Activated CD4-positive, alpha-beta T cell treated with anti-CD3 and anti-CD28 coated beads, Interleukin-10, Interleukin-2, amounts not matched to agents 100 ng/mL and 50 ng/mL, durations not matched to agents 16 hours and 8 hours (primary cell): ENCODE measurements around the gene ACER3.
A peak's percentile ranks its signal among the peaks of the same experiment; 100 is the strongest.
"Not testable (repeated sequence)": the region's sequence is repeated elsewhere in the genome, so short reads cannot be mapped to it uniquely, and the experiment has no call there.

Source experiments
- DNase-seq: peaks from one replicate; pipeline ENCODE4 v3.0.0-alpha.2; 2020

ACER3 gene

DNA sequence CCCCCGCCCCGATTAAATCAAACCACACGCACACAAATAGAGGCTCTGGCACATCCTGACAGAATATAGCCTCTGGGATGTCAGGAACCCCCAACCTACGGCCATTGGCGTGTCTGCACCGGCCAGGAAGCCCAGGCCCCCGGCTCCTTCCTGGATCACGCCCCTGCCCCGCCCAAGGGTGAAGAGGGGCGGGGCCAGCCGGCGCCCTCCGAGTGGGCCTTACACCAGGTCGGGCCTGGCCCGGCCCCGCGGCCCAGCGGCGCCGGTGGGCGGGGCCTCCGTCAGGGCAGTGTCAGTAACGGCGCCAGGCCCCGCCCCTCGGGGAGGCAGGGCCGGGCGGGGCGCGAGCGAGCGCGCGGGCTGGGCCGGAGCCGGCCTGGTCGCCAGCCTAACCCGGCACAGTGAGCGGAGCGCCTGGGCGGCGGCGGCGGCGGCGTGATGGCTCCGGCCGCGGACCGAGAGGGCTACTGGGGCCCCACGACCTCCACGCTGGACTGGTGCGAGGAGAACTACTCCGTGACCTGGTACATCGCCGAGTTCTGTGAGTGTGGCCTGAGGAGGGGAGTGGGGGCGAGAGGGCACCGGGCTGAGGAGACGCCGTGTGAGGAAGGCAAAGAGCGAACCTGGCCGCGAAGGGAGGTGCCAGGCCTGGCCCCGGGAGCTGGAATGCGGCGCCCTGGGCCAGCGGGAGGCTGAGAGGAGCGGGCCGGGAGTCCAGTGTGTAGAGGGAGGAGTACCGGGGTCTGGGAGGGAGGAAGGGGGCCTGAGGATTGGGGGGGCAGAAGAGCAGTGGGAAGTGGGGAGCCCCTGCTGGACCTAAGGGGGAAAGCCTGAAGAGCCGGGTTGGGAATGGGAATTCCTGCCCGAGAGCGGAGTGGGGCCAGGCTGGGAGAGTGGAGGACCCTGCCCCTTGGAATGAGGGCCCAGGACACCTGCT lies at the start of gene ACER3:
ACER3 (plus strand) TSS at position 380 of the 937 bp plus-strand sequence; CDS start at position 439, 59 bp downstream.
- peak; percentile 97 for DNase-seq

DNA sequence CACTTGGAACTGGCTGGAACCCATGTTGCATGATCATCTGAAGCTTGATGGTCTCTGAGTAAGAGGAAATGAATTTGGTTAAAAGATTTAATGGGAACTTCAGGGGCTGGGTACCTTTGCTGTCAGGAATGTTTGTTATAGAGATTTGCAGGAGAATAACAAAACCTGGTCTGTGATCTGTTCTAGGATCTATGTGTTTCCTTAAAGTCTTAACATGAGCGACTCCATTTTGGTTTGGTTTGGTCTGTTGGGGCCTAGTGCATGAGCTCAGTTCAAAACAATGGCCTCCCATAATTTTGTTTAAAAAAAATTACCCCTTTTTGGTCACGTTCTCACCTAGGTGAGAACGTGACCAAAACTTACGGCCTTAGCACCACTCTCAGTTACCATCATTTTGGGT lies 49.5 kb upstream of the ACER3 start:
- DNase-seq: no peak

- no peak for DNase-seq
These were observed 46.3 kb upstream of the ACER3 start for GRCh38 chr11:76814414-76814813.

DNA sequence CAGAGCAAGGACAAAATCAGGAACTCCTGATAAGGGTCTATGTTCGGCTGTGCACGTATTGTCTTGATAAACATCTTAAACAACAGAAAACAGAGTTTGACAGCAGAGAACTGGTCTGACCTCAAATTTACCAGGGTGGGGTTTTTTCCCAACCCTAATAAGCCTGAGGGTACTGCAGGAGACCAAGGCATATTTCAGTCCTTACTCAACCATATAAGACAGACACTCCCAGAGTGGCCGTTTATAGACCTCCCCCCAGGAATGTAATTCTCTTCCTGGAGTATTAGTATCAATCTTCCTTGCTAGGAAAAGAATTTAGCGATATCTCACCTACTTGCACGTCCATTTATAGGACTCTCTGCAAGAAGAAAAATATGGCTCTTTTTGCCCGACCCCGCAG lies 45.0 kb upstream of the ACER3 start:
- DNase-seq: not testable (repeated sequence)

GRCh38 chr11:76820184-76820566 lies 40.5 kb upstream of the ACER3 start:
- no peak for DNase-seq

GRCh38 chr11:76821396-76821795 lies 39.3 kb upstream of the ACER3 start:
- DNase-seq: not testable (repeated sequence)

DNA sequence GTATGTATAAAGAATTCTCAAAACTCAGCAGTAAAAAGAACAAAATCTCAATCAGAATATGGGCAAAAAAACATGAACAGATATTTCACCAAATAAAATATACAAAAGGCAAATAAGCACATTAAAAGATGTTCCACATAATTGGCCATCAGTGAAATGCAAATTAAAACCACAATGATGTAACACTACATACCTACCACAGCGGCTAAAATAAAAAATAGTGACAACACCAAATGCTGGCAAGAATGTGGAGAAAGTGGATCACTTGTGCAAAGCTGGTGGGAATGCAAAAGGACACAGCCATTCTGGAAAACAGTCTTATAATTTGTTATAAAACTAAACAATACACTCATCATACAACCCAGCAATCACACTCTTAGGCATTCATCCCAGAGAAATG lies 38.3 kb upstream of the ACER3 start:
- DNase-seq: no peak

GRCh38 chr11:76823481-76824028 lies 37.2 kb upstream of the ACER3 start:
- DNase-seq: no peak

DNA sequence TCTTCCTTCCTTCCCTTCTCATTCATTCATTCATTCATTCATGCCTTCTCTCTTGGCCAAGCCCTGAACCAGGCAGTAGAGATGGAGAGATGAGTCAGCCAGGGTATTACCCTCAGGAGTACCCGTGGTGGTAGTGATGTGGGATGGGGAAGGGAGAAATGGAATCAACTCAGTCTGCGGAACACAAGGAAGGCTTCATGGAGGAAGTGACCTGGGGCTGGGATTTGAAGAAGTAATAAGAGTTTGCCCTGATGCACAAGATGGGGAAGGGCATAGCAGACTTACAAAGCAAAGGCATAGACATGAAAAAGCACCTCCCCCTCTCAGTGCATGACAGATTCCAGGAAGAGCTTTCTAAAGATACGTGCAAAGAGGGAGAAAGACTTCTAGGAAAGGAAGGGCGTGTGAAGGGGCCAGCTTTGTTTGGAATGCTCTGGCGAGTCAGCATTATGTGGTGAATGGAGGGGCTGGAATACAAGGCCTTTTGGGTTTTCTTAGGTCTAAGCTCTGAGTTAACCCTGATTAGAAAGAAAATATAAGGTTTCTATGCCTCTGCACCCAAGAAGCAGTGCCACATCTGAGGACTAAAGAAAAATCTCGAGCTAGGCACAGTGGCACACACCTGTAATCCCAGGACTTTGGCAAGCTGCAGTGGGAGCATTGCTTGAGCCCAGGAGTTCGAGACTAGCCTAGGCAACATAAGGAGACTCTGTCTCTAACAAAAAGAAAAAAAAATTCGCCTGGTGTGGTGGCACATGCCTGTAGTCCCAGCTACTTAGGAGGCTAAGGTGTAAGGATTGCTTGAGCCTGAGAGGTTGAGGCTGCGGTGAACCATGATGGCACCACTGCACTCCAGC lies 36.4 kb upstream of the ACER3 start:
- no peak for DNase-seq

DNA sequence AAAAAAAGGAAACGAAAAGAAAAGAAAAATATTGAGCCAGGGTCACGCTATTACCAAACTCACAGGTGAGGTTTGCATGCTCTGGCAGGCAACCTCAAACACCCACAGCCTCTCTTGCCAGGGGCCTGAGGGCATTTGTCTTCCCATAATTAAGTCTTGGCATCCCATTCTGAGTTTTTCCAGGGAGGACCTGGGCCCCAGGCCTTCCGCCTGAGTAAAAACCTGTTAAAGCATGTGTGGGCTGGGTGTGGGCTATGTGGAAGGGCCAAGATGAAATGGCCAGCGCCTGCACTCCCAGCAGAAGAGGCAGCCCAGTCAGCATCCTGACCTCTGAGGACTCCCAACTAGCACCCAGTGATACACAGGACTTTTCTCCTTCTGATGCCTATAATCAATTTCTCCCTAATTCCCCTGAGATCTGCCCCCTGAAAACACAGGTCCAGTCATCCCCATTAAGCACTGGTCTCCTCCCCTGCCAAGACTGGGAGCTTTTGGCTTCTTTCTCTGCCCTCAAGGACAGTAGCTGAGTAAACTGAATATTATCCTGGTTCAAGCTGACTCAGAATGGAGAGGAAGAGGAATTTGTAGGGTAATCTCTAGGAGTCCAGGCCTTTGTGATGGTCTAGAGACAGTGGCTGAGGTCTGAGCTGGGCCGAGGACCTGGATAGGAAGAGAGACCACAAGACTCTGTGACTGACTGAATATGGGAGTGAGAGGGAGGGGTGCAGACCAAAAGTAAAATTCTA lies 35.6 kb upstream of the ACER3 start:
- DNase-seq: no peak

DNA sequence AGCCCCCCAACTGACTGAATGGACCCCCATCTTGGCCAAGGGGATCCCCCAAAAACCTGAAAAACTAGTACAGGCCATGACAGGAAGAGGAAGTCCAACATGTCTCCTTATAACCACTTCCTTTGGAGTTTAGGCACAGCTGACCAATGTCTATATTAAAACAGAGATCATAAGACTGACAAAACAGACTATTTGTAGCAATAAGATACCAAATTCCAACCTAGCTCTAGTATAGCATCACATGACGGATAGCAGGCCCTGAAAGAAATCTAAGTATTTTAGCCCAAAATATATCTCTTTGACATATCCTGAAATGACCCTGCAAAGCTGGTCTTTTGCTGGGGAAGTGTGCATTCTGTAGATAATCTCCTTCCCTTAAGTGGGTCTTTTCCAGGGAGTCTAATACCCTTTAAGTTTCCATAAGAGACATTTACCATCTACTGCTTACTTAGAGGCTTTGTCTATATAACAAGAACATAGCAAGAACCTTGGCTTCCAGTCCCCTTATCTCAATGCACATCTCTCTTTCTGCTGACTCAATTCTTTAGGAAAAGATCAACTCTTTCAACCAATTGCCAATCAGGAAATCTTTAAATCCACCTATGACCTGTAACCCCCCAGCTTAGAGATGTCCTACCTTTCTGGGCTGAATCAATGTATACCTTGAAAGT lies 34.9 kb upstream of the ACER3 start:
- no peak for DNase-seq

GRCh38 chr11:76826508-76826907 lies 34.2 kb upstream of the ACER3 start:
- not testable (repeated sequence) for DNase-seq

DNA sequence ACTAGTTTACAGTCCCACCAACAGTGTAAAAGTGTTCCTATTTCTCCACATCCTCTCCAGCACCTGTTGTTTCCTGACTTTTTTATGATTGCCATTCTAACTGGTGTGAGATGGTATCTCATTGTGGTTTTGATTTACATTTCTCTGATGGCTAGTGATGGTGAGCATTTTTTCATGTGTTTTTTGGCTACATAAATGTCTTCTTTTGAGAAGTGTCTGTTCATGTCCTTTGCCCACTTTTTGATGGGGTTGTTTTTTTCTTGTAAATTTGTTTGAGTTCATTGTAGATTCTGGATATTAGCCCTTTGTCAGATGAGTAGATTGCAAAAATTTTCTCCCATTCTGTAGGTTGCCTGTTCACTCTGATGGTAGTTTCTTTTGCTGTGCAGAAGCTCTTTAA lies 33.7 kb upstream of the ACER3 start:
- DNase-seq: not testable (repeated sequence)

DNA sequence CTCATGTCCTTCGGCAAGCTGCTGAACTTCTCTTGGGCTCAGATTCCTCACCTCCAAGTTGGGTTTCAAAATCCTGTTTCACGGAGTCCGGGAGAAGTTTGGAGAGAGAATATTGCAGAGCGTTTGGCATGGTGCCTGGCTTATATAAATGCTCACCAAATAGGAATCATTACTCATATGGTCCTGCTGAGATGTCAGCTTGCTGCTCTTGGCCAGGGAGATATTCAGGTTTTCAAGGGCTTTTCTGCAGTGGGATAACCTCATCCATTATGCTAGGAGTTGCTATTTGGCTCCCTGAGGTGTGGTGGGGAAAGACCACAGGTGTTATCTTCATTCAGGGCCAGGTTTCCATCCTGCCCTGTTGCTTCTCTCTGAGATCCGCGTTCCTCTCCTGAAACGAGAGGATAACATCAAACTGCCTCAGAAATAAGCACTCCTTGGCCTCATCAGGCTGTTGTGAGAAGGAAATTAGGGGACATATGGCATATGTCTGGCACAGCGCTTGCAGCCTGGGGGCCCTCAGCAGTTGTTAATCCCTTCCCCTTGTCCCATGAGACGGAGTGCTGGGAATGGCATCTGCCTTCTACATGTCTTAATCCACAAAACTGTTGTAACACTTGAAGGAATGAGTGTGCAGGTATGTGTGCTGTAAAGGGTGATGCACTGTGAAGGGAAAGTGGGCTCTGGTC lies 29.9 kb upstream of the ACER3 start:
- DNase-seq: no peak

DNA sequence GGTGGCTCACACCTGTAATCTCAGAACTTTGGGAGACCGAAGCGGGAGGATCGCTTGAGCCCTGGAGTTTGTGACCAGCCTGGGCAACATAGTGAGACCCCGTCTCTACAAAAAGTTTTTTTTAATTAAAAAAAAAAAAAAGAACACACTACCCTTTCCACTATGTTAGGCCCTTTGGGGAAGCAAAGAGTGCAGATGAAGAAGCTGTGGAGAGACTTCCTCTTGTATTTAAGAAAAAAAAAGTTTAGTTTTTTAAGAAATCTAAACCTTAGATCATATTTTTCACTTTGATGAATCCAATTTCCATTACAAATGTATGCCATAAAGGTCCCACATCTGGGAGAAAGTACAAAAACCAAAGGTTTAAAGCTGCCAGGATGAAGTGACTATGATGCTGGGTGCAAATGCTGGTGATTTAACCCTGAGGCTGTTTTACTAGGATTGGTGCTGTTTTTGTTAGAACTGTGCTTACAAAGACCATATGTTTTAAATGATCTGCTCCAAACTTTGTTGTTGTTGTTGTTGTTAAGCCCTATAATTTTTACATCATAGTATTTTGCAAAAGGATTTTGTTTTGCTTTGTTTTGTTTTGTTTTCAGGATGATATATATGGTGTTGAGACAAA lies 28.9 kb upstream of the ACER3 start:
- DNase-seq: no peak

GRCh38 chr11:76832361-76832760 lies 28.4 kb upstream of the ACER3 start:
- no peak for DNase-seq

GRCh38 chr11:76834151-76834550 lies 26.6 kb upstream of the ACER3 start:
- no peak for DNase-seq

DNA sequence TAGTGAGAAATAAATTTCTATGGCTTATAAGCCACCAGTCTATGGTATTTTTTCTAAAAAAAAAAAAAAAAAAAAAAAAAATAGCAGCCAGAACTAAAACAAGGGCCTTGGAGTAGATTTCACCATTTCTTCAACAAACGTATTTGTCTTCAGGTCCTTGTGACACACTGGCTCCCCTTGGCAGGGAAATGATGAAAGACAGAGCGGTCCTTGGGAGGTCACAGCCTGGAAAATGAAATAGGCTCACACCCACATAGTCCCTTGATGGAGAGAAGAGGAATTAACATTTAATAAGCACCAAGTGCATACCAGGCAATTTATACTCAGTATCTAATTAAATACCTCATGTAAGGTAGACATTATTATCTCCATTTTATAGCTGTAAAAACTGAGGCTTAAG lies 25.7 kb upstream of the ACER3 start:
- no peak for DNase-seq

DNA sequence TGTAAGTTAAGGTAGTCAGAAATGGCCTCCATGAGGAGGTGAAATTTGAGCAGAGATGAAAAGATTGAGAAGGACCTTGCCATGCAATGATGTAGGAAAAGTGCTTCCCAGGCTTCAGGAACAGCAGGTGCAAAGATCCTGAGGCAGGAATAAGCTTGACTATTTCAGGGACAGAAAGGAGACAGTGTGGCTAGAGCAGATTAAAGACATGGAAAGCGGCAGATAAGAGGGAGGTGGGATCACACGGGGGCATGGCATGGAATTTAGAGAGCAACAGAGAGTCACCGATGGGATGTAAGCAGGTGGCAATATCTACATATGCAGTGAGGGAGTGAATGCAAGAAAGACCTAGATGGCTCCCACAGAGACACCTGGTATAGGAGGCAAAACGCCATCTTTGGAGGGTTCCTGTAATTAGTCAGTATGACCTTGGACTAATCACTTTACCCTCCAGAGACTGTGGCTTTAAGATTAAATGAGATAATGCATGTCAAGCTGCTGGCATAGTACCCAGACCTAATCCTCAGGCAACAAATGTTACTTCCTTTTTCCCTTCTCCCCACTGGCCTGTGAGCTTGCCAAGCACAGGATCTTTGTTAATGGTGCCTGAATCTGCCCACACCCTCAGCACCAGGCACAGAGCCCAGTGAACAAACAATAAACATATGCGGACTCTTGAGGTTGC lies 24.6 kb upstream of the ACER3 start:
- DNase-seq: no peak

DNA sequence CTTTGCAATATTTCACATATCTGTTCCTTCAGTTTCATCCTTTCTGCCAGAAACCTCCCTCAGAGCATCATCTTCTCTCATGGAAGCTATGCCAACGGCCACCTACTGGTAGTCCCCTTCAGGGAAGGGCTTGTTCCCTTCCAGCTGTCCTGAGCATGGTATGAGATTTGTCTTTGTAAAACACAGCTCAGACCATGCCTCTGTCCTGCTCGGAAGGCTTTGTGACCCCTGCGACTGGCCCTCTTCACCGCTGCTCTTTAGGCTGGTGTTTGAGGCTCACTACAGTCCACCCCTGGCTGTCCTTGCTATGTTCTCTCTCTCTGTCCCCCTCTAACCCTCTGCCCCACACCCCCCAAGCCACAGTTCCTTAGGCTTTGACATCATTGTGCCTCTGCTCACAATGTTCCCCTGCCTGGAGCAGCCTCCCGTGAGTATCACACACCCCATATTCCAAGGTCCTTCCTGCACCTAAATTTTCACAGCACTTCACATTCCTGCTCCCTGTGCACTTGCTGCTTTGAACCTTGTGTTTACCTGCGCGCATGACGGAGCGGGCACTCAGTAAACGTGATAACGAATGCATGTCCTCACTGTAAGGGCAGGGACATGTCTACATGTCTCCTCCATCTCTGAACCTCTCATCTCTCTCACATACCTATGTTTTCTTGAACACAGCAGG lies 24.0 kb upstream of the ACER3 start:
- no peak for DNase-seq
